Calu3 (cell line): ENCODE results near the gene SCO2. TPM values are rescaled to one million over a fixed set of nuclear protein-coding genes. Genes with fewer than 3 reads are reported as not detected.
A peak's percentile ranks its signal among the peaks of the same experiment; 100 is the strongest.

Source experiments
- BruUV-seq: library from RNA; stranded (reverse); fragments of 400-500 nt; replicated peaks from 2 replicates; lab custom pipeline; 2021; lab: Mats Ljungman, UMichigan
- CTCF ChIA-PET: fragments of 300-600 bp; sonication (Branson Sonifier 250); formaldehyde crosslinking; loops from one replicate; lab custom pipeline; 2022; ENCODE audit warnings: antibody characterized with exemption; lab: Charles Lee
- DNase-seq: peaks from one replicate; pipeline ENCODE4 v3.0.0; 2022
- H3K27ac Mint-ChIP-seq: one replicate; pipeline ENCODE4 v1.8.0; 2022; ENCODE audit warnings: mixed read lengths; ENCODE audit not compliant: unreplicated experiment
- H3K27me3 Mint-ChIP-seq: one replicate; pipeline ENCODE4 v1.8.0; 2022; ENCODE audit warnings: mixed read lengths; ENCODE audit not compliant: unreplicated experiment
- H3K36me3 Mint-ChIP-seq: one replicate; pipeline ENCODE4 v1.8.0; 2022; ENCODE audit warnings: mild to moderate bottlenecking, moderate library complexity, mixed read lengths; ENCODE audit not compliant: insufficient read depth, unreplicated experiment
- H3K4me1 Mint-ChIP-seq: one replicate; pipeline ENCODE4 v1.8.0; 2022; ENCODE audit warnings: mild to moderate bottlenecking, low read depth, mixed read lengths; ENCODE audit not compliant: unreplicated experiment
- H3K4me3 Mint-ChIP-seq: one replicate; pipeline ENCODE4 v1.8.0; 2022; ENCODE audit warnings: mild to moderate bottlenecking, low read depth, moderate library complexity, mixed read lengths; ENCODE audit not compliant: unreplicated experiment
- H3K9me3 Mint-ChIP-seq: one replicate; pipeline ENCODE4 v1.8.0; 2022; ENCODE audit warnings: low read depth, mixed read lengths; ENCODE audit not compliant: unreplicated experiment
- intact Hi-C: fragments of 100-400 bp; cut with micrococcal nuclease; formaldehyde crosslinking; loops from one replicate; pipeline ENCODE4 v1.10.0; 2022; ENCODE audit not compliant: unreplicated experiment
- total RNA-seq: library from RNA; stranded (reverse); gene quantifications from 2 replicates; pipeline ENCODE4 v1.2.3, GENCODE V29; 2022
- TF ChIP-seq, protein P1 (sequence below): fragments of 200-600 bp; IDR thresholded peaks from one replicate; pipeline ENCODE4 v1.8.0; 2022; ENCODE audit warnings: antibody characterized with exemption; ENCODE audit not compliant: unreplicated experiment

SCO2 gene
- total RNA-seq, 1 experiment from 2014 or later, result 3.6 TPM

DNA sequence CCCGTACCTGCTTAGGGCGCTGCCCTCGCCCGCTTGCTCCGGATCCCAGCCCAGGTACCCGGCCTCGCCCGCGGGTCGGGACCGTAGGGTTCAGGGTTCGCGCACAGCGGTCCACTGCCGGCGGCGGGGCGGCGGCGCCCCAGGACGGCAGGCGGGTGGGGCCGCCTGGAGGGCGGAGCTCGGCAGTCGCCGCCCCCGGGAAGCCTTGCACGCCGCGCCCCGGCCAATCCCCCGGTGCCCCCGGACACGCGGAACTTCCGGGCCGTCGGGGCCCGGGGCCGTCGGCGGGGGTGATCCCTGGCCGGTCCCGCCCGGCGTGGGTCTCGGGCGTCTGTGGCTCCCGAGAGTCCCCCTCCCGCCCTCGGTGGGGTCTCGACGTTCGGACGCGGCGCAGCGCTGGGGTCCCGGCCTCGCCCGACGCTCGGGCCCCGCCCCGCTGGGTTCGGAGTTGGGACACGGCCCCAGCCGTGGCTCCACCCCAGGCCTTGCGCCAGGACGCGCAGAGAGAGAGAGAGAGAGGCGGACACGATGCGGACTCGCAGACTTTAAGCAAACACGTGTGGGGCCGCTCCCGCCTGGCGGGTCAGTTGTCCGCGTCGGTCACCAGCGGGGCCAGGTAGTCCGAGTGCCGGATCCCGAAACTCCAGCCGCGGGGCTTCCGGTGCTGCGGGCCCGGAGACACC is 4.6 kb upstream of the SCO2 start, which contains the start of gene TYMP:
TSS of gene TYMP (minus strand) at position 116 of the 683 bp plus-strand sequence. CDS start 303 bp downstream, outside the sequence.
- H3K9me3 Mint-ChIP-seq, result no peaks in the 10 kb centered on the region
- peak; percentile 87 for DNase-seq
- intact Hi-C loops, result loop anchor here (2.0 kb wide), 1 partner anchor 91 kb away; no protein-coding TSS in a partner anchor
- peak within 1 kb of the TSS; percentile 90 for H3K4me3 Mint-ChIP-seq
- peak within 1 kb of the TSS; percentile 98 for H3K27ac Mint-ChIP-seq
- peaks cover 97% of the 10 kb centered on the region for H3K36me3 Mint-ChIP-seq
- no peaks in the 10 kb centered on the region for H3K27me3 Mint-ChIP-seq
- CTCF ChIA-PET, result interaction anchor here (0.6 to 1.8 kb wide), 2 partner anchors 34 to 91 kb away, joined by 3 to 10 read pairs; no protein-coding TSS in a partner anchor
- TF ChIP-seq, protein P1, sequence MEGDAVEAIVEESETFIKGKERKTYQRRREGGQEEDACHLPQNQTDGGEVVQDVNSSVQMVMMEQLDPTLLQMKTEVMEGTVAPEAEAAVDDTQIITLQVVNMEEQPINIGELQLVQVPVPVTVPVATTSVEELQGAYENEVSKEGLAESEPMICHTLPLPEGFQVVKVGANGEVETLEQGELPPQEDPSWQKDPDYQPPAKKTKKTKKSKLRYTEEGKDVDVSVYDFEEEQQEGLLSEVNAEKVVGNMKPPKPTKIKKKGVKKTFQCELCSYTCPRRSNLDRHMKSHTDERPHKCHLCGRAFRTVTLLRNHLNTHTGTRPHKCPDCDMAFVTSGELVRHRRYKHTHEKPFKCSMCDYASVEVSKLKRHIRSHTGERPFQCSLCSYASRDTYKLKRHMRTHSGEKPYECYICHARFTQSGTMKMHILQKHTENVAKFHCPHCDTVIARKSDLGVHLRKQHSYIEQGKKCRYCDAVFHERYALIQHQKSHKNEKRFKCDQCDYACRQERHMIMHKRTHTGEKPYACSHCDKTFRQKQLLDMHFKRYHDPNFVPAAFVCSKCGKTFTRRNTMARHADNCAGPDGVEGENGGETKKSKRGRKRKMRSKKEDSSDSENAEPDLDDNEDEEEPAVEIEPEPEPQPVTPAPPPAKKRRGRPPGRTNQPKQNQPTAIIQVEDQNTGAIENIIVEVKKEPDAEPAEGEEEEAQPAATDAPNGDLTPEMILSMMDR, result no peak
- peaks cover 35% of the 10 kb centered on the region for H3K4me1 Mint-ChIP-seq
- BruUV-seq, result TSS peak; percentile 13

DNA sequence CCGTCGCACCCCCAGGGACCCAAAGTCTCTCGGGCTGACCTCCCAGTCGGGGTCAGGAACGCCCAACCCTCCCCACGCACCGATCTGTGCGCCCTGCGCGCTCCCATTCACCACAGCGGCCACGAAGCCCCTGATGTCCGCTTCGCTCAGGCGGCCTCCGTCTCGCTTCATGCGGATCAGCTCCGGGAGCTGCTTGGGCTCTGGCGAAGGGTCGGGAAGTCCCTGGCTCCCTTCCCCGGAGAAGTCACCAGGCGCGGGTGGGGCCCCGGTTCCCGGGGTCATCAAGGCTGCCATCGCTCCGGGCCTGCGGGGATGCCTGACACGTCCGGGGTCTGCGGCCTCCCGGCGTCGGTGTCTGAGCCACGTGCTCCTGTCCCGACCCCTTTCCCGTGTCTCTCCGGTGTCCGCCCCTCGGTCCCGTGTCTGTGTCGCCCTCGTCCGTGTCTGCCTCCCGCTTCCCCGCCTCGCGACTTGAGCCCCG is 4.1 kb upstream of the SCO2 start:
- intact Hi-C loops, result no loop called here
- Mint-ChIP-seq H3K4me3 (peak overlapping the region; percentile 90), H3K9me3 (no peaks in the 10 kb centered on the region)

DNA sequence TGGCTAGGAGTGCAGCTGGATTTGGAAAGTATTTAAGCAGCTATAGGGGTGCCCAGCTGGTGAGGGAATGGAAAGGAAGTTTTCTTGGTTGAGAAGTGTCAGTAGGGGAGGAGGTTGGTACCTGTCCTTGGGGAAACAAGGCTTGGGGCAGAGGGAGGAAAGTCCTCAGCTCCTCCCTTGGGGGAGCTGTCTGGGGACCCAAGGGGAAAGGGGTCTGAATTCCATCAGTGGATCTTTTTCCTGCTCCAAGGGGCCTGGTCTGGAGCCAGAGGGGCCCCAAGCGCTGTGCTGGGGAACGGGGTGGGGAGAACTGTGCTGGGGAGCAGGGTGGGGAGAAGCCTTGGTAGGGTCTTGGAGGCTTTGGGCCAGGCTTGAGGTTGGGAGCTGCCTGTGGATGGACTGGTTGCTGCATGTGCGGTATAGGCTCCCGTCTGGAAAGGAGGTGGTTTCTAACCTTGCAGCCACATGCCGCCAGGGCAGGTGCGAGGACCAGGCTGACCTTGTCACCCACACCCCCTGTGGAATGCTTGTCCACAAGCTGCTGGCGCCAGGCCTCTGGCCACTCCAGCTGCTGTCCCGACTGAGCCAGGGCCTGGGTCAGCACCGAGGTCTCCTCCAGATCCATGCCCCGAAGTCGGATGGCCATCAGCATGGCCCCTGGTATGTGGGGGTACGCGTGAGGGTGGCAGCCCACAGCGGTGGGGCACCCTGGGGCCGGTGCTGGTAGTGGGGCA is 3.5 kb upstream of the SCO2 start:
- Mint-ChIP-seq H3K9me3 (no peaks in the 10 kb centered on the region), H3K27me3 (no peaks in the 10 kb centered on the region), H3K4me3 (peak overlapping the region; percentile 90), H3K4me1 (peaks cover 33% of the 10 kb centered on the region), H3K27ac (peak overlapping the region; percentile 92), H3K36me3 (peaks cover 100% of the 10 kb centered on the region)
- TF ChIP-seq, protein P1, result no peak
- CTCF ChIA-PET, result interaction anchor here (0.5 to 1.8 kb wide), 3 partner anchors 21 to 141 kb away, joined by 3 to 10 read pairs (median 3); partner anchors contain the start of genes LMF2 and NCAPH2
- DNase-seq, result no peak
- intact Hi-C loops, result no loop called here
- no TSS peak for BruUV-seq

More for the DNA sequence above, 4.1 kb upstream of the SCO2 start:
- TF ChIP-seq, protein P1, result no peak
- no TSS peak for BruUV-seq
- Mint-ChIP-seq H3K36me3 (peaks cover 100% of the 10 kb centered on the region), H3K27me3 (no peaks in the 10 kb centered on the region), H3K4me1 (peaks cover 35% of the 10 kb centered on the region), H3K27ac (peak overlapping the region; percentile 98)
- CTCF ChIA-PET, result interaction anchor here (0.8 to 1.8 kb wide), 2 partner anchors 22 to 91 kb away, joined by 3 to 10 read pairs; partner anchors contain the start of genes LMF2 and NCAPH2
- no peak for DNase-seq

DNA sequence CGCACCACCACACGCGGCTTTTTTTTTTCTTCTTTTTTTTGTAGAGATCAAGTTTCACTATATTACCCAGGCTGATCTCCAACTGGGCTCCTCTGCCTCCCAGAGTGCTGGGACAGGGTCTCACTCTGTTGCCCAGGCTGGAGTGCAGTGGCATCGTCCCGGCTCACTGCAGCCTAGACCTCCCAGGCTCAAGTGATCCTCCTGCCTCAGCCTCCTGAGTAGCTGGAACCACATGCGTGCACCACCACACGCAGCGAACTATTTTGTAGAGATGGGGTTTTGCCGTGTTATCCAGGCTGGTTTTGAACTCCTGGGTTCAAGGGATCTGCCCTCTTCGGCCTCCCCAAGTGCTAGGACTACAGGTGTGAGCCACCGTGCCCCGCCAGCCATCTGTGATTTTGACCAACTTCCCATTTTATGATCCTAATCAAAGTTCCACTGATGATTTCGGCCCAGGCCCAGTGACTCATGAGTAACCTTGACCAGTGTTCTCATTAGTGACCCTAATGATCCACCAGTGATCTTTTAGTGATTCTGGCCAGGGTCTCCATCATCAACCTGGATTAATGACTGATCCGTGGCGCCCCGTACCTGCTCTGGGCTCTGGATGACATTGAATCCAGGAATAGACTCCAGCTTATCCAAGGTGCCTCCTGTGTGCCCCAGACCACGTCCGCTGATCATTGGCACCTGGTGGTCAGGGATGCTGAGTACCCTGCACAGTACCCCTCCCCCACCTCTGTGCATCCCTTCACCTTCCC is 2.7 kb upstream of the SCO2 start:
- CTCF ChIA-PET, result interaction anchor here (0.5 kb wide), 1 partner anchor 142 kb away, joined by 3 read pairs; no protein-coding TSS in a partner anchor
- Mint-ChIP-seq H3K27ac (peak overlapping the region; percentile 92), H3K4me3 (peak overlapping the region; percentile 90), H3K36me3 (peaks cover 100% of the 10 kb centered on the region), H3K9me3 (no peaks in the 10 kb centered on the region), H3K27me3 (no peaks in the 10 kb centered on the region), H3K4me1 (peaks cover 28% of the 10 kb centered on the region)
- intact Hi-C loops, result no loop called here
- TF ChIP-seq, protein P1, result no peak
- TSS peak; percentile 4 for BruUV-seq
- DNase-seq, result no peak
